Measurements from ENCODE around the gene SEMA5A. TPM values are rescaled to one million over a fixed set of nuclear protein-coding genes. Genes with fewer than 3 reads are reported as not detected.

SEMA5A gene
- total and polyA plus RNA-seq, 2 of the 13 experiments (the other 11 are each of a cell fraction or from before 2014, with no cell fraction given), result 0.01 TPM; not detected in 1

GRCh38 chr5:9198394-9198793 lies 347.5 kb downstream of the SEMA5A start:
- Histone ChIP-seq H4K20me1 (ENCODE audit: insufficient read depth, low read length) (no peaks in the 10 kb centered on the region), H3K9me3 (ENCODE audit: low read length) (no peaks in the 10 kb centered on the region), H3K9ac (ENCODE audit: insufficient read depth, low read depth, low read length) (no peak overlapping the region), H3K4me2 (ENCODE audit: low read depth, low read length) (no peak overlapping the region), H3K4me1 (ENCODE audit: insufficient read depth, low read length) (no peaks in the 10 kb centered on the region), H2AFZ (ENCODE audit: low read length) (no peak overlapping the region), H3K27me3 (ENCODE audit: control insufficient read depth in 1 of 2, insufficient read depth in 2 of 2, low read length in 2 of 2) (no peaks in the 10 kb centered on the region), H3K36me3 (replicated peaks in 1 of 2; ENCODE audit: control insufficient read depth in 1 of 2, insufficient read depth in 2 of 2, low read length in 2 of 2) (no peaks in the 10 kb centered on the region), H3K79me2 (ENCODE audit: insufficient read depth, low read length) (no peaks in the 10 kb centered on the region), H3K27ac (ENCODE audit: extremely low read length, insufficient read depth, low read length) (no peak overlapping the region), H3K4me3 (replicated peaks in 1 of 3; ENCODE audit: insufficient read depth in 1 of 3, low read depth in 2 of 3, low read length in 3 of 3) (no peak overlapping the region)
- POLR2A ChIA-PET, result no interaction called here
- 18% methylated on average over 3 of the region's 3 CpGs for WGBS (ENCODE audit: low lambda C conversion rate)
- no peak for FAIRE-seq
- intact Hi-C loops (cut with micrococcal nuclease; ENCODE audit: unreplicated experiment) (no loop called here), in situ Hi-C loops (cut with HindIII; ENCODE audit: extremely low pct_ligation_motif_present, low pct_unique_long_range_greater_than_20kb) (no loop called here)
- no peak for ATAC-seq
- DNase-seq (ENCODE audit: low spot score), result no peak
- CTCF ChIA-PET (ENCODE audit: low intra/inter-chr PET ratio, low total read pairs), result no interaction called here
- TF ChIP-seq REST (IDR thresholded peaks at IDR 0.05; ENCODE audit: borderline replicate concordance in 1 of 2, low read depth in 1 of 2, low read length in 2 of 2), result peak in 1 of 2 experiments; percentile 85
- no peak for TF ChIP-seq ZNF513 (CRISPR knock-in tag; conservative IDR thresholded peaks at IDR 0.05)
- peak; percentile 57; the same call in 1 of the 2 replicates for TF ChIP-seq MIER2 (CRISPR knock-in tag; IDR thresholded peaks at IDR 0.05)
- no peak for TF ChIP-seq ZNF232 (CRISPR knock-in tag; IDR thresholded peaks at IDR 0.05; ENCODE audit: borderline replicate concordance)
- TF ChIP-seq POLR2A (IDR thresholded peaks at IDR 0.05; ENCODE audit: insufficient read depth in 1 of 2, low read depth in 2 of 2, low read length in 2 of 2), result no peak
- TF ChIP-seq ZNF691 (CRISPR knock-in tag; IDR thresholded peaks at IDR 0.05; ENCODE audit: borderline replicate concordance, low read depth), result no peak
- BruUV-seq (replicated peaks), result no TSS peak
